Neuronal stem cell (in vitro differentiated cells): Measurements from ENCODE around the gene TBC1D17.

Source experiments
- DNase-seq: peaks from one replicate; pipeline ENCODE4 v3.0.0-alpha.2; 2013; ENCODE audit warnings: low spot score
- H2AFZ ChIP-seq: one replicate; pipeline ENCODE4 v1.6.1; 2013; ENCODE audit warnings: mild to moderate bottlenecking, low read length, inconsistent platforms
- H2AK5ac ChIP-seq: 2 replicates; pipeline ENCODE4 v1.6.1; 2013; ENCODE audit warnings: low read depth, mild to moderate bottlenecking, inconsistent platforms, low read length, moderate library complexity, mixed read lengths
- H2BK120ac ChIP-seq: 2 replicates; pipeline ENCODE4 v1.6.1; 2013; ENCODE audit warnings: low read depth, mild to moderate bottlenecking, inconsistent platforms, low read length, moderate library complexity, mixed read lengths
- H2BK12ac ChIP-seq: one replicate; pipeline ENCODE4 v1.6.1; 2013; ENCODE audit warnings: low read length, inconsistent platforms
- H2BK15ac ChIP-seq: 2 replicates; pipeline ENCODE4 v1.6.1; 2013; ENCODE audit warnings: mild to moderate bottlenecking, low read length, inconsistent platforms, mixed read lengths
- H2BK5ac ChIP-seq: one replicate; pipeline ENCODE4 v1.6.1; 2013; ENCODE audit warnings: inconsistent platforms, mild to moderate bottlenecking, low read length, moderate library complexity
- H3K14ac ChIP-seq: one replicate; pipeline ENCODE4 v1.6.1; 2013; ENCODE audit warnings: low read length, inconsistent platforms
- H3K18ac ChIP-seq: 2 replicates; pipeline ENCODE4 v1.6.1; 2013; ENCODE audit warnings: low read length, inconsistent platforms
- H3K23ac ChIP-seq: 2 replicates; pipeline ENCODE4 v1.6.1; 2013; ENCODE audit warnings: low read depth, mild to moderate bottlenecking, mixed read lengths, low read length, inconsistent platforms; ENCODE audit not compliant: poor library complexity
- H3K27ac ChIP-seq: replicated peaks from 3 replicates; pipeline ENCODE4 v1.5.1; 2013; ENCODE audit warnings: low read length, inconsistent platforms
- H3K27me3 ChIP-seq, 3 experiments: 2 replicates each; pipeline ENCODE4 v1.6.1; 2013; ENCODE audit warnings: low read length in 3 of 3, mild to moderate bottlenecking in 2 of 3, inconsistent platforms in 1 of 3, low read depth in 1 of 3, mixed read lengths in 1 of 3, moderate library complexity in 1 of 3; ENCODE audit not compliant: control insufficient read depth in 3 of 3, insufficient read depth in 3 of 3
- H3K36me3 ChIP-seq, 2 donors: replicated peaks in 1 of 2; 2 replicates each; pipeline ENCODE4 v1.6.1; 2013; ENCODE audit warnings: low read length in 2 of 2; ENCODE audit not compliant: control insufficient read depth in 2 of 2, insufficient read depth in 2 of 2
- H3K4ac ChIP-seq: 2 replicates; pipeline ENCODE4 v1.6.1; 2013; ENCODE audit warnings: inconsistent platforms, mild to moderate bottlenecking, low read length, moderate library complexity
- H3K4me1 ChIP-seq, 2 donors: 1 replicate in 1 of 2; 2 replicates in 1 of 2; pipeline ENCODE4 v1.6.1; 2013; ENCODE audit warnings: low read length in 2 of 2, low read depth in 1 of 2; ENCODE audit not compliant: control insufficient read depth in 2 of 2, insufficient read depth in 1 of 2
- H3K4me2 ChIP-seq: one replicate; pipeline ENCODE4 v1.6.1; 2013; ENCODE audit warnings: mild to moderate bottlenecking, low read length, inconsistent platforms; ENCODE audit not compliant: insufficient read depth, poor library complexity, severe bottlenecking
- H3K4me3 ChIP-seq, 2 donors: 2 replicates each; pipeline ENCODE4 v1.5.1; 2013; ENCODE audit warnings: low read length in 2 of 2, mild to moderate bottlenecking in 2 of 2, inconsistent platforms in 1 of 2, moderate library complexity in 1 of 2
- H3K79me1 ChIP-seq: one replicate; pipeline ENCODE4 v1.6.1; 2013; ENCODE audit warnings: low read depth, mild to moderate bottlenecking, inconsistent platforms, low read length, moderate library complexity
- H3K9ac ChIP-seq: one replicate; pipeline ENCODE4 v1.6.1; 2013; ENCODE audit warnings: mild to moderate bottlenecking, low read depth, low read length, inconsistent platforms; ENCODE audit not compliant: poor library complexity
- H3K9me3 ChIP-seq, 2 donors: replicated peaks in 1 of 2; 2 replicates each; pipeline versions ENCODE3 to v1.6.1; 2013; ENCODE audit warnings: low read length in 2 of 2, mild to moderate bottlenecking in 2 of 2, inconsistent platforms in 1 of 2, low read depth in 1 of 2, mixed read lengths in 1 of 2, moderate library complexity in 1 of 2; ENCODE audit not compliant: control insufficient read depth in 2 of 2, insufficient read depth in 1 of 2
- H4K8ac ChIP-seq: one replicate; pipeline ENCODE4 v1.6.1; 2013; ENCODE audit warnings: low read depth, mild to moderate bottlenecking, inconsistent platforms, low read length, moderate library complexity
- H4K91ac ChIP-seq: one replicate; pipeline ENCODE4 v1.6.1; 2013; ENCODE audit warnings: low read length, low read depth, mild to moderate bottlenecking, inconsistent platforms; ENCODE audit not compliant: poor library complexity
- WGBS, 2 donors: extraction: QIAGEN DNeasy Blood & Tissue Kit; methylation state at CpG; one replicate each; pipeline ENCODE4 v1.1.7; 2013; ENCODE audit warnings: missing lambda C conversion rate in 2 of 2, mixed read lengths in 1 of 2; ENCODE audit not compliant: insufficient read length in 2 of 2, insufficient replicate concordance in 1 of 2; ENCODE audit errors: extremely low coverage in 2 of 2; 5-methylcytosine and 5-hydroxymethylcytosine counted together

The TBC1D17 gene

DNA sequence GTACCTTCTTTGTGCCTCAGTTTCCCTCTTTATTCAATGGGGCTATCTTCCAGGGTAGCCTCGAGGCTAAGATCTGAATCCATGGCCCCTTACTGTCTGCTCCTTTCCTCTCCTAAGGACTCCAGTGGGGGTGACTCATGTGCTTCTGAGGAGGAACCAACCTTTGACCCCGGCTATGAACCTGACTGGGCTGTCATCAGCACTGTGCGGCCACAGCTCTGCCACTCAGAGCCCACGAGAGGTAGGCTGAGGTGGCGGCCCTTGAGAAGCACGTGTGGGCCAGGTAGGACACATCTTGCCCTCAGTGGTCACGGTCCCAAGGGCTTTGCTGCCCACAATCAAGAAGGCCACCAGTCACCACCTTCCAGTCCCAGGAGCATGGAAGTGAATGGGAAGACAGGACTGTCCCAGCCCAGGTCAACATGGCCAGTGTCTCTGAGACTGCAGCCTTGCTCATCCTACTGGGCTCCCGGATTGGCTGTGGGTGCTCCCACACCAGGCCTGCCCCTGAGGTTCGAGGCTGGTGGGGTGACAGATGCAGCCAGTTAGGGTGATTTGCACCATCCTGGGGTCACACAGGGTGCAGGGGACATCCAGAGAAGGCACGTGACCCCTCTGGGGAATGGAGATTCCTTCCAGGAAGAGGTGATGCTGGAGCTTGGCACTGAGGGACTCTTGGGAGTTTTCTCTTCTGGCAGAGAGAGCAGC, 2.8 kb downstream of the TBC1D17 start:
- no peak for DNase-seq
- Histone ChIP-seq H3K36me3 (peaks cover 58 to 63% of the 10 kb centered on the region in 2 donors), H2AK5ac (no peak overlapping the region)

DNA sequence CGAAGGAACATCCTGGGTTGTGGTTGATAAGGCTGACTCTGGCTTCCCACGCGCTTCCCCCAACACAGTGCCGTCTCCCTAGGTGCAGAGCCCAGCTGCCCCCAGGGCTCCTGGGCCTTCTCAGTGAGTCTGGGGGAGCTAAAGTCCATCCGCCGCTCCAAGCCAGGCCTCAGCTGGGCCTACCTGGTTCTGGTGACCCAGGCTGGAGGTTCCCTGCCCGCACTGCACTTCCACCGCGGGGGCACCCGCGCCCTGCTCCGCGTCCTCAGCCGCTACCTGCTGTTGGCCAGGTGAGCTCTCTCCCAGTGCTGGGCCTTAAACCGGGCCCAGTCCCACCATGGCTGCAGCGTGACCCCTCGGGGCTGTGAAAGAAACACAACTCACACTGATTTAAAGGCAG, 3.7 kb downstream of the TBC1D17 start:
- Histone ChIP-seq H2BK15ac (no peak overlapping the region), H4K91ac (no peak overlapping the region), H3K79me1 (peaks cover 13% of the 10 kb centered on the region), H3K27ac (no peak overlapping the region), H3K4me3 (no peak overlapping the region), H3K14ac (no peak overlapping the region), H2BK120ac (no peak overlapping the region), H2AK5ac (no peak overlapping the region), H3K23ac (peak overlapping the region; percentile 9), H2BK5ac (peak overlapping the region; percentile 45), H3K18ac (no peak overlapping the region), H2BK12ac (no peak overlapping the region), H3K4me1 (peaks cover 5 to 7% of the 10 kb centered on the region in 2 donors), H3K9ac (no peak overlapping the region), H3K36me3 (peaks cover 61 to 64% of the 10 kb centered on the region in 2 donors), H3K9me3 (peaks cover 7 to 14% of the 10 kb centered on the region in 2 donors), H3K27me3 (no peaks in the 10 kb centered on the region), H2AFZ (no peak overlapping the region), H3K4me2 (no peak overlapping the region), H4K8ac (no peak overlapping the region), H3K4ac (no peak overlapping the region)
- no CpG with 5 or more reads among the region's 17 CpGs for WGBS, 2 donors
- no peak for DNase-seq

More for the DNA sequence above, 2.8 kb downstream of the TBC1D17 start:
- Histone ChIP-seq H2BK5ac (no peak overlapping the region), H3K79me1 (peaks cover 13% of the 10 kb centered on the region), H3K27ac (no peak overlapping the region), H3K4me1 (peaks cover 10 to 12% of the 10 kb centered on the region in 2 donors), H3K18ac (no peak overlapping the region), H3K23ac (no peak overlapping the region), H3K4me3 (no peak overlapping the region), H3K27me3 (no peaks in the 10 kb centered on the region), H2BK15ac (no peak overlapping the region), H3K9ac (no peak overlapping the region), H3K9me3 (peaks cover 7 to 14% of the 10 kb centered on the region in 2 donors), H2AFZ (no peak overlapping the region), H4K8ac (no peak overlapping the region), H4K91ac (no peak overlapping the region), H3K14ac (no peak overlapping the region), H3K4me2 (no peak overlapping the region), H2BK120ac (no peak overlapping the region), H3K4ac (no peak overlapping the region), H2BK12ac (no peak overlapping the region)
- WGBS, 2 donors = no CpG with 5 or more reads among the region's 10 CpGs

DNA sequence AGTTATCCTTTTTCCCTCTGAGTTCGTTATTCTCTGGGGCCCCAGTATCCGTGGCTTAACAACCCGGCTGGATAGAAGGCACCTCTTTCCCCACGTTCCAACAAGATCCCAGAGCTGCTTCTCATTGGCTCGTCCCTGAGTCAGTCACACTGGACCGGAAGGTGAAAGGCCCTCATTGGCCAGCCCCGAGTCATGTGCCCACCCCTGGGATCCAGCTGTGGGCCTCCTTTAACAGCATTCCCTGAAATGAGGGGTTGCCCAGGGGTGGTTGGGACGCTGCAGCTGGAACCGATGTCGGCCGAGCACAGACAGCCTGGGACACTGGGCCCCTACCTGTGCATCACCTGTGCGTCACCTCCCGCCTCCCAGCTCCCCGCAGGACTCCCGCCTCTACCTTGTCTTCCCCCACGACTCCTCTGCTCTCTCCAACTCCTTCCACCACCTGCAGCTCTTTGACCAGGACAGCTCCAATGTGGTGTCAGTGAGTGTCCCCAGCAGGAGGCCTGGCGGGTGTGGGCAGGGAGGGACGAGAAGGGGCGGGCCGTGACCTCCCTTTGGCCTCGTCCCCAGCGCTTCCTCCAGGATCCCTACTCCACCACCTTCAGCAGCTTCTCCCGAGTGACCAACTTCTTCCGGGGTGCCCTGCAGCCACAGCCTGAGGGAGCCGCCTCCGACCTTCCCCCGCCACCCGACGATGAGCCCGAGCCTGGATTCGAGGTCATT, 4.3 kb downstream of the TBC1D17 start:
- H3K36me3 ChIP-seq = peaks cover 62 to 69% of the 10 kb centered on the region in 2 donors

GRCh38 chr19:49882643-49883042, 5.1 kb downstream of the TBC1D17 start:
- H3K79me1 ChIP-seq = peaks cover 13% of the 10 kb centered on the region
- H2AK5ac ChIP-seq = peak overlapping the region; percentile 36
- H2AFZ ChIP-seq = no peak overlapping the region
- H4K91ac ChIP-seq = no peak overlapping the region
- H3K36me3 ChIP-seq = peaks cover 65 to 69% of the 10 kb centered on the region in 2 donors
- no peak overlapping the region for H2BK5ac ChIP-seq
- peaks cover 7 to 14% of the 10 kb centered on the region in 2 donors for H3K9me3 ChIP-seq
- H3K9ac ChIP-seq = no peak overlapping the region
- H3K23ac ChIP-seq = no peak overlapping the region
- no peak overlapping the region for H3K4me2 ChIP-seq
- H3K4ac ChIP-seq = no peak overlapping the region
- no peak overlapping the region for H2BK15ac ChIP-seq
- H3K14ac ChIP-seq = no peak overlapping the region
- DNase-seq = no peak
- WGBS, 2 donors = no CpG with 5 or more reads among the region's 14 CpGs
- H2BK12ac ChIP-seq = no peak overlapping the region
- H3K4me3 ChIP-seq = no peak overlapping the region
- no peak overlapping the region for H2BK120ac ChIP-seq
- no peak overlapping the region for H3K18ac ChIP-seq
- no peak overlapping the region for H3K27ac ChIP-seq
- peaks cover 5 to 7% of the 10 kb centered on the region in 2 donors for H3K4me1 ChIP-seq
- H3K27me3 ChIP-seq = no peaks in the 10 kb centered on the region
- H4K8ac ChIP-seq = peak overlapping the region; percentile 23

More for the DNA sequence above, 4.3 kb downstream of the TBC1D17 start:
- no CpG with 5 or more reads among the region's 31 CpGs for WGBS, 2 donors
- Histone ChIP-seq H3K79me1 (peaks cover 13% of the 10 kb centered on the region), H3K27me3 (no peaks in the 10 kb centered on the region), H4K91ac (no peak overlapping the region), H3K4ac (no peak overlapping the region), H2BK5ac (no peak overlapping the region), H3K4me2 (no peak overlapping the region), H2BK12ac (no peak overlapping the region), H3K9me3 (peaks cover 7 to 14% of the 10 kb centered on the region in 2 donors), H3K4me3 (no peak overlapping the region), H3K9ac (no peak overlapping the region), H3K27ac (no peak overlapping the region), H2AK5ac (no peak overlapping the region), H2AFZ (no peak overlapping the region), H2BK120ac (no peak overlapping the region), H3K14ac (no peak overlapping the region), H3K4me1 (peaks cover 5 to 7% of the 10 kb centered on the region in 2 donors), H2BK15ac (no peak overlapping the region), H3K18ac (no peak overlapping the region), H4K8ac (no peak overlapping the region), H3K23ac (peak overlapping the region; percentile 14)
- no peak for DNase-seq
